ENCODE data around the gene FCN2. TPM values are rescaled to one million over a fixed set of nuclear protein-coding genes. Genes with fewer than 3 reads are reported as not detected.
A peak's percentile ranks its signal among the peaks of the same experiment; 100 is the strongest.

Gene FCN2
- total RNA-seq, 1 donor from 2014 or later: not detected

DNA sequence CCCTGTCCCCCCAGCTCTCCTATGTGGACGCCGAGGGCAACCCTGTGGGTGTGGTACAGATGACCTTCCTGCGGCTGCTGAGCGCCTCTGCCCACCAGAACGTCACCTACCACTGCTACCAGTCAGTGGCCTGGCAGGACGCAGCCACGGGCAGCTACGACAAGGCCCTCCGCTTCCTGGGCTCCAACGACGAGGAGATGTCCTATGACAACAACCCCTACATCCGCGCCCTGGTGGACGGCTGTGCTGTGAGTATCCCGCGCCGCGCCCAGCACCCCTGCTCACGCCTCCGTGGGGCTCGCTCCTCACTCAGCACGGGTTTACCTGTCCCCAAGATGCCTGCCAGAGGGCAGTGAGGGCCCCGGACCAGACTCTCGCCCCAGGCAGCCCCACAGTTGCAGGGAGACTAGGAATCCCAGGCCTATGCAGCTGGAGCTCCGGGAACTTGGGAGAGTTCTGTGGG, 45.6 kb upstream of the FCN2 start:
- no peak for DNase-seq (ENCODE audit: low spot score in 2 of 2)
- H3K27ac ChIP-seq: no peak overlapping the region
- TF ChIP-seq, protein P1, sequence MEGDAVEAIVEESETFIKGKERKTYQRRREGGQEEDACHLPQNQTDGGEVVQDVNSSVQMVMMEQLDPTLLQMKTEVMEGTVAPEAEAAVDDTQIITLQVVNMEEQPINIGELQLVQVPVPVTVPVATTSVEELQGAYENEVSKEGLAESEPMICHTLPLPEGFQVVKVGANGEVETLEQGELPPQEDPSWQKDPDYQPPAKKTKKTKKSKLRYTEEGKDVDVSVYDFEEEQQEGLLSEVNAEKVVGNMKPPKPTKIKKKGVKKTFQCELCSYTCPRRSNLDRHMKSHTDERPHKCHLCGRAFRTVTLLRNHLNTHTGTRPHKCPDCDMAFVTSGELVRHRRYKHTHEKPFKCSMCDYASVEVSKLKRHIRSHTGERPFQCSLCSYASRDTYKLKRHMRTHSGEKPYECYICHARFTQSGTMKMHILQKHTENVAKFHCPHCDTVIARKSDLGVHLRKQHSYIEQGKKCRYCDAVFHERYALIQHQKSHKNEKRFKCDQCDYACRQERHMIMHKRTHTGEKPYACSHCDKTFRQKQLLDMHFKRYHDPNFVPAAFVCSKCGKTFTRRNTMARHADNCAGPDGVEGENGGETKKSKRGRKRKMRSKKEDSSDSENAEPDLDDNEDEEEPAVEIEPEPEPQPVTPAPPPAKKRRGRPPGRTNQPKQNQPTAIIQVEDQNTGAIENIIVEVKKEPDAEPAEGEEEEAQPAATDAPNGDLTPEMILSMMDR (IDR thresholded peaks at IDR 0.05): no peak
- H3K27me3 ChIP-seq: no peaks in the 10 kb centered on the region
- no peak overlapping the region for H3K4me3 ChIP-seq
- H3K4me1 ChIP-seq: no peaks in the 10 kb centered on the region
- intact Hi-C loops (cut with DNase I): no loop called here
- peaks cover 67 to 79% of the 10 kb centered on the region in 2 donors for H3K36me3 ChIP-seq
- no peaks in the 10 kb centered on the region for H3K9me3 ChIP-seq

DNA sequence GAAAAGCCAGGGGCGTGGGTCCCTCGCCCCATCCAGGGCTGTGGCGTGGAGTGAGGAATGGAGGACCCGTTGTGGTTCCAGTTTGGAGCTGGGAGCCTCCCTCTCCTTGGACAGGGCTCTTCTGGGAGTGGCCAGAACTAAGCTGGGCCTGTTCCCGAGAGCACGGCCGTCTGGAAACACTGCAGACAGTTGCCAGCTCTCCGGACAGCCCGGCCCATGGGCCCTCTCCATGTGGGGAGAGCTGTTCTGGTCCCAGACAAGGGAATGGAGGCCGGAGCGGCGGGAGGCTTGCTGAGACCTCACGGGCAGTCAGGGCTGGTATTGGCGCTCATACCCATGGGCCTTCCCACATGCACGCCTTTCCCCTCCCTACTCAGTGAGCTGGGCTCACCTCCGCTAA, 45.2 kb upstream of the FCN2 start:
- no peak overlapping the region for H3K27ac ChIP-seq
- intact Hi-C loops (cut with DNase I): no loop called here
- H3K4me1 ChIP-seq: no peaks in the 10 kb centered on the region
- peaks cover 64 to 79% of the 10 kb centered on the region in 2 donors for H3K36me3 ChIP-seq
- H3K9me3 ChIP-seq: no peaks in the 10 kb centered on the region
- TF ChIP-seq, protein P1 (IDR thresholded peaks at IDR 0.05): no peak
- peak in 1 of 2 donors; percentile 64 for DNase-seq (ENCODE audit: low spot score in 2 of 2)
- no peak overlapping the region for H3K4me3 ChIP-seq
- H3K27me3 ChIP-seq: no peaks in the 10 kb centered on the region

DNA sequence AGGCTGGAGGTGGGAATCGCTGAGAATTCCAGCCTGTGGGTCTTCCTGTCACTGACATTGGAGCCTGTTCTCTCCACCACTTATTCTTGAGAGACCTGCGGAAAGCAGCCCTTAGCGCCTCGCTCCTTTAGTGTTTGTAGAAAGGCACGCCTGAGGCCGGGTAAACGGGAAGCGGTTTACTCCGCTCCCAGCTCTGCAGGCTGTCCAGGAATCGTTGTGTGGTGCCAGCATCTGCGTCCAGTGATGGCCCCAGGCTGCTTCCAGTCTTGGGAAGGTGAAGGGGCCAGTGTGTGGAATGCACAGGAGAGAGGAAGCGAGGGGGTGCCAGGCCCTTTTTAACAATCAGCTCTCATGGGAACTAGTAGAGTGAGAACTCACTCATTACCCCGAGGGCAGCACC, 44.6 kb upstream of the FCN2 start:
- DNase-seq (ENCODE audit: low spot score in 2 of 2): no peak
- TF ChIP-seq, protein P1 (IDR thresholded peaks at IDR 0.05): no peak
- Histone ChIP-seq H3K4me3 (no peak overlapping the region), H3K27me3 (no peaks in the 10 kb centered on the region), H3K9me3 (no peaks in the 10 kb centered on the region), H3K4me1 (no peaks in the 10 kb centered on the region), H3K36me3 (peaks cover 63 to 79% of the 10 kb centered on the region in 2 donors), H3K27ac (no peak overlapping the region)
- intact Hi-C loops (cut with DNase I): no loop called here

DNA sequence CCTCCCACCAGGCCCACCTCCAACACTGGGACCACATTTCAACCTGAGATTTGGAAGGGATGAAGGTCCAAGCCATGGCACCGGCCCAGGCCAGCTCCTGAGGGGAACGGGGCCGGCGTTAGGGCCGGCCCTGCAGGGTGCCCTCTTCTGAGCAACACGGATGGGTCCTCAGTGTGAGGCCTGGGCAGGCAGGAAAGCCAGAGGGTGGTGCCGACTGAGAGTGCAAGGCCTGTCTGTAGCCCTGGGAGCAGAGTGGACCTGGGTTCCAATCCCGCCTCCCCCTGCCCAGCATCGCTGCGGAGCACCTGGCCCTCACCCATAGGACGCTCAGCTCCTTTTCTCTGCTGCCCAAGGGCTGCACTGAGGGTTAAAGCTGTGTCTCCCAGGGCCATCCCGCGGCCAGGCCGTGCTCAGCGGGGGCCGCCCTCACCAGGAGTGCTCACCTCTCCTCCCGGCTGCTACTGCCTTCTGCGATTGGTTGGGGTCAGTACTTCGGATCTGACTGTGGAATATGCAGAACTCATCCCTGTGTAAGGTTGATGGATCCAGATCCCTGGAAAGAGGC, 44.1 kb upstream of the FCN2 start:
- no peak overlapping the region for H3K4me3 ChIP-seq
- TF ChIP-seq, protein P1 (IDR thresholded peaks at IDR 0.05): no peak
- H3K27ac ChIP-seq: no peak overlapping the region
- no peaks in the 10 kb centered on the region for H3K9me3 ChIP-seq
- no peaks in the 10 kb centered on the region for H3K27me3 ChIP-seq
- H3K4me1 ChIP-seq: no peaks in the 10 kb centered on the region
- peaks cover 63 to 79% of the 10 kb centered on the region in 2 donors for H3K36me3 ChIP-seq
- intact Hi-C loops (cut with DNase I): no loop called here
- DNase-seq (ENCODE audit: low spot score in 2 of 2): no peak

DNA sequence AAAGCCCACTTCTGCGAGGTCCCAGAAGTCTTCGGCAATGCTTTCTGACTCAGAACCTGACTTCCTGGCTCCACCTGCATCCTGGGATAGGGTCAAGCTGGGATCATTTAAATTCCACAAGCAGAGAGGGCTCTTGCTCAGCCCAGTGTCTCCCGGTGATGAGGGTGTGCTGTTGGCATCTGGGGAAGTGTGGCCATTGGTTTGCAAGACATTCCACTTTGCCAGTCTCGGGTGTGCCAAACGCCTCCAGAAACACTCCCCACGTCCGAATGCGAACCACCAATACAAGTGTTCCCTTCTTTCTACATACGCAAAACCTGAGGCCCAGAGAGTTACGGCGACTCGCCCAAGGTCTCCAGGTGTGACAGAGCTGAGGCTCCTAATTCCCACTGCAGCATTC, 43.1 kb upstream of the FCN2 start:
- H3K4me3 ChIP-seq: no peak overlapping the region
- H3K36me3 ChIP-seq: peaks cover 64 to 87% of the 10 kb centered on the region in 2 donors
- TF ChIP-seq, protein P1 (IDR thresholded peaks at IDR 0.05): no peak
- no peak overlapping the region for H3K27ac ChIP-seq
- no peaks in the 10 kb centered on the region for H3K4me1 ChIP-seq
- no peaks in the 10 kb centered on the region for H3K9me3 ChIP-seq
- no peak for DNase-seq (ENCODE audit: low spot score in 2 of 2)
- no peaks in the 10 kb centered on the region for H3K27me3 ChIP-seq
- intact Hi-C loops (cut with DNase I): no loop called here
